Right ventricle myocardium superior (tissue), 1 donor: ENCODE results near the gene IGF2. TPM values are rescaled to one million over a fixed set of nuclear protein-coding genes. Genes with fewer than 3 reads are reported as not detected.
"Not testable (repeated sequence)": the region's sequence is repeated elsewhere in the genome, so short reads cannot be mapped to it uniquely, and the experiment has no call there.

Experiments used
- ATAC-seq: fragments of 200-7000 bp; cut with Tn5 transposase; one replicate; pipeline ENCODE4 v1.9.1; 2020; ENCODE audit warnings: mild to moderate bottlenecking; ENCODE audit not compliant: poor library complexity
- DNase-seq: peaks from one replicate; pipeline ENCODE4 v3.0.0-alpha.2; 2020
- intact Hi-C: fragments of 100-400 bp; cut with DNase I; formaldehyde crosslinking; loops from one replicate; pipeline ENCODE4 v1.11.2; 2022
- total RNA-seq: library from RNA; stranded (reverse); fragmentation: NEBNext Ultra II Directional; extraction: Animal tissue kit (Norgen Biotek cat#: 25700); gene quantifications from one replicate; pipeline ENCODE4 v1.2.1, GENCODE V29; 2021
- donor health status: DM: no; HTN: yes; CAD: no; lungs with severe emphysema.

The IGF2 gene
- total RNA-seq, 1 donor from 2014 or later = 79.9 TPM

DNA sequence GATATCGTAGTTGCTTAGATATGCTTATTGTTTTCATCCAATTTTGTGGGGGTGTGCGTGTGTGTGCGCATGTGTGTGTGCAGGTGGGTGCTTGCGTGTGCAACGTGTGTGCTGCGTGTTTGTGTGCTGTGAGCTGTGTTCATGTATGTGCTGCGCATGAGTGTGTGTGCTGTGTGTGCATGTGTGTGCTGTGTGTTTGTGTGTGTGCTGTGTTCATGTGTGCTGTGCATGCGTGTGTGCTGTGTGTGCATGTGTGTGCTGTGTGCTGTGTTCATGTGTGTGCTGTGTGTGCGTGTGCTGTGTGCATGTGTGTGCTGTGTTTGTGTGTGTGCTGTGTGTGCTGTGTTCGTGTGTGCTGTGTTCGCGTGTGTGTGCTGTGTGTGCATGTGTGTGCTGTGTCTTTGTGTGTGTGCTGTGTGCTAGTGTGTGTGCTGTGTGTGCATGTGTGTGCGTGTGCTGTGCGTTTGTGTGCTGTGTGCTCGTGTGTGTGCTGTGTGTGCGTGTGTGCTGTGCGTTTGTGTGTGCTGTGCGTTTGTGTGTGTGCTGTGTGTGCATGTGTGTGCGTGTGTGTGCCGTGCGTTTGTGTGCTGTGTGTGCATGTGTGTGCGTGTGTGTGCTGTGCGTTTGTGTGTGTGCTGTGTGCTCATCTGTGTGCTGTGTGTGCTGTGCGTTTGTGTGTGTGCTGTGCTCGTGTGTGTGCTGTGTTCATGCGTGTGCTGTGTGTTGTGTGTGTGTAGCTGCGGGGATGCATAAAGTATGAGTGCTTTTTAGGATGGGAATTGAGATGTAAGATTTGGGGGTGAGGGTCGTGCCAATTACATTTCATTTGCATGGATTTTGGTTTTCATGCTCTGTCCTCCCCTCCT, 7.6 kb downstream of the IGF2 start:
- intact Hi-C loops = no loop called here
- DNase-seq (peak; percentile 13), ATAC-seq (no peak)

DNA sequence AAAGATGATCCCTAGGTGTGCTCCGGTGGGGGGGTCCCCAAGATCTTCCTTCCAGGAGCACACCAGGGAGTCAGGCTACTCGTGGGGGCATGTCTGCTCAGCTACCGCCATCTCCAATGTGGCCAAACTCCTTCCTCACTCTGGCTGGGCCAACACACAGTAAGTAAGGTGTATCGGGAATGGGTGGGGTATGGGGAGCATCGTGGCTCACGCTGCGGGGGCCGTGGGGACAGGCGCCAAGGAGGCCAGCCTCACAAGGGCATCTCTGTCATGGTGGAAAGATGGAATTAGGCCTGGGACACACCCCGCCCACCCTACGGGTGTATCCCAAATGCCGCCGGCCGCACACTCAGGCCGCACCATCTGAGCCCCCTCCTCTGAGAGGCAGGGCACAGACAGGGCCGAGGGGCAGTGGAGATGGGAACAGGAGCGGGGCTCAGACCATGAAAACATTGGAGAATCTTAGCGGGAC, 8.3 kb downstream of the IGF2 start:
- ATAC-seq = no peak
- peak; percentile 9 for DNase-seq
- intact Hi-C loops = no loop called here

DNA sequence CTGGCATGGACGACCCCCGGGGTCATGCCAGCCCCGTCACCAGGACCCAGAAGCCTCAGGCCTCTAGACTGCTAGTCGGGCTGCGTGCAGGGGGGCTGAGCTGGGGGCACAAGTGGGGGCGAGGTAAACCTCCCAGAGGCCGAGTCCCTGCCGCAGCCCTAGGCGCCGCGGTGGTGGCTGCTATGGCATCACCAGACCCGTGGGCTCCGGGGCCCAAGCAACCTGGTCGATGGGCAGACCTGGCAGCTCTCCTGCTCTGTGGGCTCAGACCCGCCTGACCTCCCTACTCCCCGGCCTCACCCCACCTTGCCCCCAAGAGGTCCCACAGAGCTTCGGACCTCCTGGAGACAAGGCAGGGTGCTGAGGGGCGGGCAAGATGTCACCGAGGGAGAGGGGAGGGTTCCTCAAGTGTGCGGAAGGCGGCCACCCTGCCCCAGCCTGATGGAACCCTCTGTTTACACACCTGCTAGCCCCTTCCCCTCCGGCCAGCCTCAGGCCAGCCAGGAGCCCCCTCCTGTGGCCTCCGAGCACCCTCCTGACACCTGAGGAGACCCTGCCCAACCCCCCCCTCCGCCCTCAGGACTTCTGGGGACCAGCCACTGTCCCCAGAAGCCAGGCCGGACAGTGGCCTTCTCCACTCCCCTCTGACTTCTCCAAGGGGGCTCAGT, 9.4 kb downstream of the IGF2 start:
- DNase-seq = peak; percentile 27
- intact Hi-C loops = no loop called here
- ATAC-seq = no peak

DNA sequence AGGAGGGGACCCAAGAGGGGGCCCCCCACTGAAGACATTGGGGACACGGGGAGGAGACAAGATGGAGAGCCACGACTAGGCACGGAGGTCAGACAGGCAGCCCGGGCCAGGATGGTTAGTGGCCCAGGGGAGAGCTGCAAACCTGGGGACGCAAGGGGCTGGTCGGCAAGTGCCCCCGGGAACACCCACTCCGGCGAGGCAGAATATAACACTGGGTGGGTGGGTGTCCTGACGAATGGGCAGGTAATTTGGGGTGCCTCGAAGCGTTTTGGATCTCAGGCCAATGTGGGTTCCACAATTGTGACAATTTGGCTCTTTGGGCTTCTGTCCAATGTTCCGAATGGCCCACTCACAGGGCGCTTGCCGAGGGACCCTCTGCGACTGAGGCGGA, 9.9 kb downstream of the IGF2 start:
- peak; percentile 27 for DNase-seq
- intact Hi-C loops = no loop called here
- no peak for ATAC-seq

DNA sequence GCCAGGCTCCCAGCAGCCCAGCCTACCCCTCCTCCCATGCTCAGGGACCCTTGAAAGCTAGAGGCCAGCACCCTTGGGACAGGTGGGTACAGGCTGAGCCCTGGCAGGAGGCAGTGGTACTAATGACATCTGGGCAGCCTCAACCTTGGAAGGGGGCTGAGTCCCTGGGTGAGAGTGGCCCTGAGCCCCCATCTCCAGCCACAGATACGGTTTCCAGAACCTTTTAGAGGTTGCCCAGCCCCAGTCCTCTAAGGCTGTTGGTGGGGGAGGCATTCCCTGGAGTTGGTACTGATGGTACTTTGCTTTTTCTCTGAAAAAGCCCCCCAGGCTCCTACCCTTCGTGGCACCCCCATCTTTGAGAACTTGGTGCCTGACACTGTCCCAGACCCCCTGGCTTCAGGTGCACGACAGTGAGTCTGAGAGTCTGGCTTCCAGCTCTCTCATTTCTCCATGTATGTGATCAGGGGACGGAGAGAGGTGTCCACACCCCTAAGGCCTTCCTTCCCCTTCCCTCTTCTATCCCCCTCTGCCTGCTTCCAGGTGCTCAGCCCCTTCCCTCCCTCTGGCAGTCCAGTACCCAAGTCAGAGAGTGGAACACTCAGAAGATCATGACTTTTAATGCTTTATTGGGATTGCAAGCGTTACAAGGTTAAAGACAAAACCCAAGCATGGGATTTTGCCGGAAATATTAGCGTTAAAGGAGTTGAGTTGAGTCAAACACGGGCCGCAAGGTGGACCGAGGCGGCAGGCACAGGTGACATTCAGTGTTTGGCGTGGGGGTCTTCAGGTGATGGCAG, 10.5 kb downstream of the IGF2 start:
- DNase-seq (peak; percentile 4), ATAC-seq (no peak)
- intact Hi-C loops = no loop called here

DNA sequence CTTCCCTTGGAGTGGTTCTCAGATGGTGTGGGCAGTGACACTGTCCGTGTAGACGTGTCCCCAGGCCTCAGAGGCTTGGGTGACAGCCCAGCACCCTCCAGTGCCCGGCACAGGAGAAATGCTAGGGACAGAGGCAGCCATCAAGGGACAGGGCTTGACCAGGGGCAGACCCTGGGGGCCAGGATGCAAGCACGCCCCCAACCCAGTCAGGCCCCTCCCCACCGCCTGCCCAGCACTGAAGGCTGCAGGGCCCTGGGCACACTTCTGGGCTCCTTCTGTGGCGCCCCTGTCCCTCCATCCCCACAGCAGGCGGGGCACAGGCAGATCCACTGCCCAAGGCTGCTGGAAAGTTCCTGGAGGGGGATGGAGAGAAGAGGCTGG, 11.1 kb downstream of the IGF2 start:
- intact Hi-C loops = no loop called here
- no peak for ATAC-seq
- peak; percentile 24 for DNase-seq

DNA sequence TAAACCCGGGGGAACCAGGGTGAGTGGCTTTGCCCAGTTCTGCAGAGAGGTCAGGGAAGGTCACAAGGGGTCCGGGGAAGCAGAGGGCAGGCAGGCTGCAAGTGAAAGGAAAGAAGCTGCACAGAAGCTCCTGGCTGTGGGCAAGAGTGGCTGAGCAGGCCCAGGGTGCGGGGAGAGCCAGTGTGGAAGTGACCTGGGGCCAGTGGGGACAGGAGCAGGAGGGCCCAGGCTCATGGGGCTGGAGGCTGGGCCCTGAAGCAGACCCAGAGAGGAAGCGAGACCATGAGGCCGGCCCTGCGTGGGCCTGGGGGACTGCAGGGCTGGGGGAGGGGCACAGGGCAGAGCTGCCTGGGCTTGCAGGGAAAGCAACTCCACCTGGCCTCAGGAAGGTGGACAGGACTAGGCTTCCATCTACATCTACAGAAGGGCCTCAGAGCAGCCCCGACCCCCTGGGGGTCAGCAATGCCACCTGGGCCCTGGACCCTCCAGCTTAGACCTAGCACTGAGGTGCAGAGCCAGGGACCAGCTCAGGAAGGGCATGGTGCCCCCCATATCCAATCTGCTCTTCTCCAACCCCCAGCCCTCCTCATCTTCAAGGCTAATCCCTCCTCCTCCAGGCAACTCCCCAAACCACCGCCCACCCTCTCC, 11.6 kb downstream of the IGF2 start:
- ATAC-seq (no peak), DNase-seq (peak; percentile 9)
- intact Hi-C loops = no loop called here

DNA sequence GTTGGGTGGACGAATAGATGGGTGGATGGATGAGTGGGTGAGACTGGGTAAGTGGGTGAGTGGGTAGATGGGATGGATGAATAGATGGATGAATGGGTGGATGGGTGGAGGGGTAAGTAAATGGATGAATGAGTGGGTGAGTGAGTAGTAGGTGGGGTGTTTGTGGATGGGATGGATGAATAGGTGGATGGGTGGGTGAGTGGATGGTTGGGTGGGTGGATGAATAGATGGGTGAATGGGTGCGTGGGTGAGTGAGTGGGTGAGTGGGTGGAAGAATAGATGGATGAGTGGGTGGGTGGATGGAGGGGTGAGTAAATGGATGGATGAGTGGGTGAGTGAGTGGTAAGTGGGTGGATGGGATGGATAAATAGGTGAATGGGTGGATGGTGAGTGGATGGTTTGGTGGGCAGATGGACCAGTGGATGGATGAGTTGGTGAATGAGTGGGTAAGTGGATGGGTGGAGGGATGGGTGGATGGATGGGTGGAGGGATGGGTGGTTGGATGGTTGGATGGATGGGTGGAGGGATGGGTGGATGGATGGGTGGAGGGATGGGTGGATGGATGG, 12.6 kb downstream of the IGF2 start:
- ATAC-seq = no peak

DNA sequence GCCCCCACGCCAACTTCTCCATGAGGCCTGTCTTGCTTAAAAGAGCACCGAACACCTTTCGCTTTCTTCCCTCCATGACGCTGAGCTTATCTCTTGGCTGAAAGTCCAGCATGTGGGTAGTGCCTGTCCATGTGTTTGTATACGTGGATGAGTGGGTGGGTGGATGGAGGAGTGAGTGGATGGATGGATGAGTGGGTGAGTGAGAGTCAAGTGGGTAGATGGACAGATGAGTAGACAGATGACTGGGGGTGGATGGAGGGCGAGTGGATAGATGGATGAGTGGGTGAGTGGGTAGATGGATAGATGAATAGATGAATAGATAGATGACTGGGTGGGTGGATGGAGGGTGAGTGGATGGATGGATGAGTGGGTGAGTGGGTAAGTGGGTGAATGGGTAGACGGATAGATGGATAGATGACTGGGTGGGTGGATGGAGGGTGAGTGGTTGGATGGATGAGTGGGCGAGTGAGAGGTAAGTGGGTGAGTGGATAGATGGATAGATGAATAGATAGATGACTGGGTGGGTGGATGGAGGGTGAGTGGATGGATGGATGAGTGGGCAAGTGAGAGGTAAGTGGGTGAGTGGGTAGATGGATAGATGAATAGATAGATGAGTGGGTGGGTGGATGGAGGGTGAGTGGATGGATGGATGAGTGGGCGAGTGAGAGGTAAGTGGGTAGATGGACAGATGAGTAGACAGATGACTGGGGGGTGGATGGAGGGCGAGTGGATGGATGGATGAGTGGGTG, 14.3 kb downstream of the IGF2 start:
- ATAC-seq, DNase-seq, intact Hi-C loops: not testable (repeated sequence)

More for the DNA sequence above, 12.6 kb downstream of the IGF2 start:
- DNase-seq = no peak
- intact Hi-C loops = no loop called here

DNA sequence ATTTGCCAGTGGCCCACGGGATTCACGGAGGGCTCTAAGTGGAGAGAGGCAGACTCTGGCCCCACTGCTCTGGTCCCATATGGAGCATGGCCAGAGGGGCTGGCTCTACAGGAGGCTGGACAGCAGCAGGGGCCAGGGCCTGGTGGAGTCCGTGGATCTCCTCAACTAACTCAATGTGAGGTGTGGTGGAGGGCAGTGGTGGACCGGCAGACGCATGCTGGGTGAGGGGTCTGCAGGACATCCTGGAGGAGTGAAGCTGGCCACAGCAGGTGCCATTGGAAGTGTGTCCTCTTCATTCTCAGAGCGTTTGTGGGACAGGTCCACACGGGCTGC, 15.6 kb downstream of the IGF2 start:
- intact Hi-C loops = no loop called here
- ATAC-seq (no peak), DNase-seq (peak; percentile 17)

DNA sequence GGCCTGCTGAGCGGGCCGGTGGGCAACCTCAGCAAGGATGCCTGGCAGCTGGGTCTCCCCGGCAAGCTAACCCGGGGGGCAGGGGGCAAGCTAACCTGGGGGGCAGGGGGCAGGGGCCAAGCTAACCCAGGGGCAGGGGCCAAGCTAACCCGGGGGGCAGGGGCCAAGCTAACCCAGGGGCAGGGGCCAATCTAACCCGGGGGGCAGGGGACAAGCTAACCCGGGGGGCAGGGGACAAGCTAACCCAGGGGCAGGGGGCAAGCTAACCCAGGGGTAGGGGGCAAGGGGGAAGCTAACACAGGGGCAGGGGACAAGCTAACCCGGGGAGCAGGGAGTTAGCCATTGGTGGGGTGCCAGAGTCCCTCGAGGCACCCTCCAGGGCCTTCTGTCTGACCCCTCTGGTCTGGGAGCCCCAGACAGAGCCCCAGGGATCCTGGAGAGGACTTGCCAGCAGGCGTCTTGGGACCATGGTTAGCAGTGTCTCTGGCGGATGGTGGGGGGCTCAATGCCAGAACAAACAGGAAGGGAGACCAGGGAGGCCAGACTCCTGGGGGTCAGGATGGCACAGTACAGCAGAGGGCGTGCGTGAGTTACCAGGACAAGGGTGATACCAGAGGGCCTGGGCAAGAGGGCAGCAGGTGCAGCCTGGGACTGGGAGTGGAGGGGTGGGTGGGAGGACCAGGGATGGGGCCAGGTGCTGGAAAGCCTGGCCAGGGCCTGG, 16.1 kb downstream of the IGF2 start:
- ATAC-seq (no peak), DNase-seq (peak; percentile 32)
- intact Hi-C loops = no loop called here

DNA sequence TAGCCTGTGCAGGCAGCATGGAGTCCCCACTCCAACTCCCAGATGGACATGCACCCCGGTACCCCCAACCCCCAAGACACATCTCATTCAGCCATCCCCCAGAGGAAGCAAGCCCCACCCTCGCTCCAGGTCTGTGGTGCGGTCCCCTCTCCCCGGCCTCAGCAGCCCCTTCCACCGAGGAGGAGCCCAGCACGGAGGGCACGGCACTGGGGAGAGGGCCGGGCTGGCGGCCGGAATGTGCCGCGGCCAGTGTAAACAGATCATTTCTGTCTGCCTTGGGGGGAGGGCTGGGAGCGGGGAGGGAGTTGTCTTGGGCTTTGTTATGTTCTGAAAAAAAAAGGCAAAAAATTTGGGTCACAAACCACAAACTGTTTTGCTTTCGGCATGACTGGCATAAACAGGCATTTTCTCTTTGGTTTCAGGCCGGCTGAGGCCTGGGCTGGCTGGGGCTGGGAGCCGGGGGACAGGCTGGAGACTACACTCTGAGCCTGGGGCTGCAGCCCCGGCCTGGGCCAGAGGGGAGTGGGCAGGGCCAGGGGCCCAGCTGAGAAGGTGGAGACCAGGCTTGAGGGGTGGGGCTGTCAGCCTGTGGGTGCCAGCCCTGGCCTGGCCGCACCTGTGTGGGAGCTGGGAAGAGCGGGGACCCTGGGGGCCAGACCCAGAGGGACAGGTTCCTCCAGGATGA, 16.8 kb downstream of the IGF2 start:
- ATAC-seq (no peak), DNase-seq (peak; percentile 28)

DNA sequence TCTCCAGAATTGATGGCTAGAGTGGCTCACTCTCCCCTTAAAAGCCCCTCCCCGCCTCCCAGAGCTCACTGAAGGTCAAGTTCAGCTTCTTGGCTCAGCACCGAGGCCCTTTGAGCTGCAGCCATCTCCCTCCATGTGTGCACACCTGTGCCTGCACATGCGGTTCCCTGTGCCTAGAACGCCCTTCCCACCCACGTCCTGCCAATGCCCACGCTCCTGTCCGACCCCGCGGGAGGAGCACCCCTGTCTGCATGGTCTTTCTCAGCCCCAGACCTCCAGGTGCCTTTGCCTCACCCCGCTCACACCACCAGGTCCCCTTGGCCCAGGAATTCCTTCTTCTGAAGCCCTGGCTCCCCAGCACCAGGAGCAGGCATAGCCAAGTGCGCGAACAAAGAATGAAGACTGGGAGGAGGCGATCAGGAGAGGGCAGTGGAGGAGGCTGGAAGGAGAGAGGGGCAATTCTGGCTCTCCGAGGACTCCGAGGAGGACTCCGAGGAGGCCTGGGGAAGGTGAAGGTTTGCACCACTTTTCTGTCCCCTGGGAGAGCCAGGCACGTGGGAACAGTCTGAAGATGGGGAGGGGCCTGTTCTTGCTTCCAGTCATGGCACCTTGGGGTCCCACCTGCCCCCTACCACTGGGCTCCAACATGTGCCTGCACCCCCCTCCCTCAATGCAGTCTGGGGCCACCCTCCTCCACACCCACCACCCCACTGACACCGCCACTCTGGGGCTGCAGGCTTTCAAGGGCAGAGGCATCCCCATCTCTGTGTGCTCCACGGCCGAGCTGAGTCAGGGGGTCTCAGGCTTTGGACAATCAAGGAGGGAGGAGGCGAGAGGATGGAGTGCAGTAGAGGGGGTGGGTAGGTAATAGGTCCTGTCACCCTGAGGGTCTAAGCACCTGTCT, 17.7 kb downstream of the IGF2 start:
- ATAC-seq (no peak), DNase-seq (peak; percentile 20)

More for the DNA sequence above, 16.8 kb downstream of the IGF2 start:
- intact Hi-C loops = no loop called here

DNA sequence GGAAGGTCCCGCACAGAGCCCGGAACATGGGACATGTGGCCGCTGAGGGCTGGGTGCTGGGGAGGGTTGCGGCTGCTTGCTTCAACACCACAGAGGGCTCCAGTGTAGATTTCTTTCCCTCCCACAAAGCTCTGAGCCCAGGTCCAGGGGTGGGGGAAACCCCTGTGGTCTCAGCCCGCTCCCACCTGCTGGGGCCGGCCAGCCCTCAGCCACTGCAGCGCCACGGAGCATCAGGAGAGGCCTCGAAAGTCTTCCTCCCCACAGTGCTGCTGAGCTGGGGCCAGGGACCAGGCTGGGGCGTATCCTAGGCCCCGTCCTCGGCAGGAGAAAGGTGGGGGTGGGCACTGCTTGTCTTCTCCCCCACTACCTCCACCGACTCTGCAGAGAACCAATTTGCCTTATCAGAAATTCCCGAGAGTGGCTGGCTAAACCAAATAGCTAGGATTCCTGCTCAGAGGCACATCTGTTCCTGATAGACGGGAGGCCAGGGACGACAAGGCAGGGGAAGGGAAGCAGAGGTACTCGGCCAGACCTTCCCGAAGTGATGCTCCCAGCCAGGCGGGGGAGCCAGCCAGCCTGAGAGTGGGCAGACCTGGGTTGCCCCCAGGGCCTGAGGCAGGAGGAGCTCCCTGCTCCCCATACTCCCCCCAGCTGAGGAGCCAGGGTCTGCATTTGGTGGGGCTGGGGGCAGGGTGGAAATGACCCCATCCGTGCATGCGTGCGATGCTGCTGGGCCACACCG, 18.7 kb downstream of the IGF2 start:
- DNase-seq = peak; percentile 15

More for the DNA sequence above, 17.7 kb downstream of the IGF2 start:
- intact Hi-C loops = no loop called here

DNA sequence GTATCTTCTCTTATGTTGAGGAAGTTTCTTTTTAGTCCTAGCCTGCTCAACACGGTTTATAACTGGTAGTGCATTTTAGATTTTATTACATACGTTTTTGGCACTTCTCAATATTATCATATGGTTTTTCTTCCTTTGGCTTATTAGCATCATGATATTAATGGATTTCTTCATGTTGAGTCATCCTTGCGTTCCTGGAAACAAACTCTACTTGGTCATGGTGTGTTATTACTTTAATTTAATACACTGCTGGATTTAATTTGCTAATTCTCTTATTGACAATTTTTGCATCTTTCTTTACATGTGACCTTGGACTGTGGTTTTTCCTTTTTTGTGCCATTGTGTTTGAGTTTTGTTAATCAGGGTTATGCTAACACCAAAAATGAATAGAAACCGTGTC, 20.5 kb downstream of the IGF2 start:
- intact Hi-C loops = no loop called here
- DNase-seq = no peak
- ATAC-seq = no peak

More for the DNA sequence above, 18.7 kb downstream of the IGF2 start:
- intact Hi-C loops = no loop called here
- ATAC-seq = no peak
